ENCODE results near the gene PSMB9.
"Not testable (repeated sequence)": the region's sequence is repeated elsewhere in the genome, so short reads cannot be mapped to it uniquely, and the experiment has no call there.

The PSMB9 gene

GRCh38 chr6:32865724-32866443, 11.9 kb downstream of the PSMB9 start:
- DNase-seq = no peak

GRCh38 chr6:32867022-32867477, 13.1 kb downstream of the PSMB9 start:
- no peak for DNase-seq

DNA sequence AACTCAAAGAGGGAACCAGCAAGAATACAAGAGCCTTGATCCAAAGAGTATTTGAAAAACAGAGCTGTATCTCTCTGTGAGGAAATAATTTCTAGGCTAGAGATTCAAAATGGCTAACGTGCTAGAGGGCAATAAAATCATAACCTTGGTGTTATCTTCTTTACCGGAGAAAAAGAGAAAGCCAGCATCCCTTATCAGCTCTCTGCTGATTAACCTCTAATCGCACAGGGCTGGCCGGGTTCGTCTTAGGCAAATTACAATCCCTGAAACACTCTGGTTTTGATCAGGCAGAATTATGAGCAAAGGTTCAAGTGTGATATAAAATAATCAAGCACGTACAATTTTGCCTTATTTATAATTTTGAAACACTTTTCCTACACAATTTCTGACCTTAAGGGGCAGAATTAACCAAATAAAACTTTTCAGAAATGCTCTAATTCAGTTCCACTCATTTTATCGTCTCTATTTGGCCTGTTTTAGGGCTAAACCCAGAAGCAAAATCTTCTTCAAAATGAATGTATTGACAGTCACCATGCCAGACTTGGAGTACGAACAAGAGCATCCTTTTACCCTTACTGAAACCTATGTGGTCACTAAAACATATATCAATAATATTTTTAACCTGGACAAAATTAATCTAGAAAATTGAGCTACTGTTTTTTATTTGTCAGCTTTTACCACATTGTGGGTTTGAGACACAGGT, 13.7 kb downstream of the PSMB9 start:
- no peak for DNase-seq

DNA sequence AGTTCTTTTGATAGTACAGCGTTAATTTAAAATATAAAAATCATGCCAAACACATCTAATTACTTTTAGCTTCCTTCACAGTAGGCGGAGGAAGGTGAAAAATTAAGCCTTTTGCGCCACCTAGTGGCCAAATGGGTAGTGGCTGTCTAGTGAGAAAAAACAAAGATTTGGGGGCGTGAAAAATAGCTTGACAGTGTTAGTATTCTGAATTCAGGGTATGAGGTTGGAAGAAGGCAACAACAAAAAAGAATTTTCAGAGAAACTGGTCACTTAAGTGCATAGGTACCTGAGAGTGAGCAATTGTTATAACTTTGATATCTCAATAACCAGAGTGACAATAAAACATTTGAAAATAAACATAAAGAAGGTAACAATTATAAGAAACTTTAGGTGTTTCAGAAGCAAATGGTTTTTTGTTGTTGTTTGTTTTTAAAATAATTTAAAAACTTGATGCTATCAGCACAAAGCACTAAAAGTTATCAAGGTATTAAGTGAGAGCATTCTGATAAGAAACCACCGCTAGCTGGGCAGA, 14.3 kb downstream of the PSMB9 start:
- DNase-seq = peak; percentile 63

DNA sequence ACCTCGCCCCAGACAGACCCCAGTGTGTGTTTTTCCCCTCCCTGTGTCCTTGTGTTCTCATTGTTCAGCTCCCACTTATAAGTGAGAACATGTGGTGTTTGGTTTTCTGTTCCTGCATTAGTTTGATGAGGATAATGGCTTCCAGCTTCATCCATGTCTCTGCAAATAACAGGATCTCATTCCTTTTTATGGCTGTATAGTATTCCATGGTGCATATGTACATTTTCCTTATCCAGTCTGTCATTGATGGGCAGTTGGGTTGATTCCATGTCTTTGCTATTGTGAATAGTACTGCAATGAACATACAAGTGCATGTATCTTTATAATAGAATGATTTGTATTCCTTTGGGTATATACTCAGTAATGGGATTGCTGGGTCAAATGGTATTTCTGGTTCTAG, 20.0 kb downstream of the PSMB9 start:
- DNase-seq = not testable (repeated sequence)

- DNase-seq = no peak
Measured at GRCh38 chr6:32876603-32877002, 22.6 kb downstream of the PSMB9 start.

GRCh38 chr6:32879691-32880090, 25.7 kb downstream of the PSMB9 start:
- no peak for DNase-seq

GRCh38 chr6:32880962-32881361, 27.0 kb downstream of the PSMB9 start:
- DNase-seq = not testable (repeated sequence)

- DNase-seq = peak; percentile 47
Measured at GRCh38 chr6:32882879-32883250, 28.9 kb downstream of the PSMB9 start.

DNA sequence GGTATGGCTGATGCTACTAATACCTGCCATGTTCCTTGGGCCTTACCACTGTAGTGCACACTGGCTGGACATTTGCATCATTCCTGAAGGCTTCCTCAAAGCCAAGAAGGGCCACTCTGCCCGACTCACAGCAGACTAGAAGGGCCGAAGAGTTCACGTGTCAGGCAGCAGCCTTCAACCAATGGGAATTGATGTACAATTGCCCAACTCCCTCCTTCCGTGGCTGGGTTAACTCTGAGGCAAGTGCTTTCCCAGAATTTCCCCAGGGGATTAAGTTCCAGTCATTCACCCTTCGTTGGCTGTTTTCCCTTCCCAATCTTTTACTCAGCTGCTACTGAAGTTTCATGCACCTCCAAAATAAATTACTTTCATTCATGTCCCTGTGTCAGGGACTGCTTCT, 29.8 kb downstream of the PSMB9 start:
- peak; percentile 40 for DNase-seq

DNA sequence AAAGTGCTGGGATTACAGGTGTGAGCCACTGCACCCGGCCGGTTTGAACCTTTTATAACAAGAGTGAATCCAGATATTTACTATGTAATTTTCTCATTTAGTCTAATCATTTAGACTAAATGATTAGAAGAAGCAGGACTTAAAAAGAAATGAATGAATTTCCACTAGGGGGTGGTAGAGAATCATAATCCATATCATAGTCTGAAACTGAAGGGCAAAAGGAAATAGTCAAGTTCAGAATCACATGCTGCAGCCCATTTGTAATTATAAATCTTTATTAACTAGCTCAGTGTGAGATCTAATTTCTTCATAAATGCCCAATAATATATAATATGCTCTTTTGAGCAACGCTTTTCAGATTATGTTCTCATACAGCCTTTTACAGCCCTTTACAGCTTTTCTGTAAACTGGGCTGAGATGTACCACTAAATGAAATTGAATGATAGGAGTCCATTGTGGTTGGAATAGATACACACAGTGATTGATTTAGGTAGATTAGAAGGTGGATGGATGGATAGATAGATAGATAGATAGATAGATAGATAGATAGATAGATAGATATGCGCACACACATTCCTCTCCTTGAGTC, 31.8 kb downstream of the PSMB9 start:
- DNase-seq = peak; percentile 69

DNA sequence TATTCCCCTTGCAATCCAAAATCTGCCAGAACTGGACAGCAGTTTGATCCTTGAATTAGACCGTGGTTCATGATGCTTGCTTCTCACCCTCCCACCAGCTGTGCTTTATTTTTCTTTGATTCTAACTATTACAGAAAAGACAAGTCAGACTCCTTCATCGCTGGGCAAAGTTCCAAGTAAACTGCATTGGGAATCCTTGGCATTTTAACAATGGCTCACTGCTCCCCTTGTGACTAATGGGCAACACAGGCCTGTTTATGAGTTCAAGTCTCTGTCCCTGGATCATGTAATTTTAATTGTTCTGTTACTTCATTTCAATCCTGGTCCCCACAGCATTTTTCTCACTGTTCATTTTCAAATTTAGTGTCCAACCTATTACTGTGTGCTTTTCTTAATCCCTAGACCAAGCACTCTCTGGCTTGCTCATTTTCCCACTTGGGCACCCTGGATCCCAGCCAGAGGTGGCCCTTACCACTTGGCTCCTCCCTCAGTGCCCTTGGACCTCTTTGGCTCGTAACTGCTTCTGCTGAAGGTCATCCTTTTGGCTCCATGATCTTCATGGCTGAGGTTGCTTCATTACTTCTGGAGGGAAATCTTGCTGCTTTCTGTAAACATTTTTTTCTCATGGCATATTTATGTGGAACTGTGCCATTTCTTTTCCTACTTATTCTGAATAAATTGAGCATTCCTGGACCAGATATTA, 32.8 kb downstream of the PSMB9 start:
- DNase-seq = peak; percentile 85

DNA sequence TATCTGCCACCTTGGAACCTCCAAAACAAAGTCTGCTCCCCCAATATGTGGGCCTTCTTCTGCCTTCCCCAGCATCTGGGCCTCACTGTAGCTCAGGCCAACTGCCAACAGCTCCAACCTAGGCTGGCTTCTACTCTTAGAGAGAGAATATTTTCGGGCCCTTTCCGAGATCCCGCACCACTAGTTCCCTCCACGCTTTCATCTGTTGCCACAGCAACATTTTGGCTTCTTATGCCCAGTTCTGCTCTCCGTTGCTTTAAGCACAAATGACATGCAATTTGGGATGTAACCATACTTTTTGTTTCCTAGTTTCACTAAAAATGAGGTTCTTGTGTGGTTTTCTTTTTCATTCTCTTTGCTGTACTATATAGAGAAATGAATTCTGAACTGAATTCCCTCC, 33.6 kb downstream of the PSMB9 start:
- DNase-seq = no peak

DNA sequence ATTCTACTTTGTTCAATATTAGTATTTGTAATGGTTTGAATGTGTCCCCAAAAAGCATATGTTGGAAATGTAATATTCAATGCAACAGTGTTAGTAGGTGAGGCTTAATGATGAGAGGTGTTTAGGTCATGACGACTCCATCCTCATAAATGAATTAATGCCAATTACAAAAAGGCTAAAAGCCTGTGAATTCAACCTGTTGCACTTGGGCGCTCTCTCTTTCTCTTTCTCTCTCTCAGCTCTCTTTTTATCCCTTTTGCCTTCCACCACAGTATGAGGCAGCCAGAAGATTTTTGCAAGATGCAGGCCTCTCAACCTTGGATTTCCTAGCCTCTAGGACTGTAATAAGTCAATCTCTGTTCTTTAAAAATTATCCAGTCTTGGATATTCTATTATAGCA, 34.6 kb downstream of the PSMB9 start:
- DNase-seq = no peak

DNA sequence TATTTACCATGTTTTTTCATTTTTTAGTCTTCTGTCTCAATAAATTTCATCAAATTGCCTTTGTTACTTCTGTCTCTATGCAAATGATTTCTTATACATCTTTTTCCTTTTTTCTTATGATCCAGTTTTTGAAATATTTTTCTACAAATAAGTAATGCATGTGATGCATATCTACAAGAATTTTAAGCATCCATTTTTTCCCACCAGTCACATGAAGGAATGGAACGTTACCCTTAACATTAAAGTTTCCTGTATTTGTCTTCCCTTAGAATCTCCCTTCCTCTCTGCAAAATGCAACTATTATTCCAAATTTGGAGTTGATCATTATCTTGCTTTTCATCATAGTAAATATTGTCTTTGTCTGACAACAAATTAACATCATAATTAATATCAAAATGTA, 35.5 kb downstream of the PSMB9 start:
- DNase-seq = peak; percentile 31

DNA sequence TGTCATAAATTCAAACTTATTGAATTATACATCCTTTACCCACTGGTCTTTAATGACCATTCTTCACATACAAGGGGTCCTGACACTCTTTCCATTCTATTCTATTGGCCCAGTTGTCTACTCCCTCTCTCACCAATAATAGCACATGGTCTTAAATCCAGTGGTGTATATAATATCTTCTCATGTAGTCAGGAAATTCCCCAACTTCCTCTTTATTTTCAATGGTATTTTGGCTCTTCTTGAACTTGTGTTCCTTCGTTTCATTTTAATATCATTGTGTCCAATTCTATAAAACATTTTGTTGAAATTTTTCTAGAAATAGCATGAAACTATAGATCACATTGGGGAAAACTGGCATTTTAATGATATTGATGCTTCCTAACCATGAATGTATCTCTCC, 36.8 kb downstream of the PSMB9 start:
- DNase-seq = no peak

DNA sequence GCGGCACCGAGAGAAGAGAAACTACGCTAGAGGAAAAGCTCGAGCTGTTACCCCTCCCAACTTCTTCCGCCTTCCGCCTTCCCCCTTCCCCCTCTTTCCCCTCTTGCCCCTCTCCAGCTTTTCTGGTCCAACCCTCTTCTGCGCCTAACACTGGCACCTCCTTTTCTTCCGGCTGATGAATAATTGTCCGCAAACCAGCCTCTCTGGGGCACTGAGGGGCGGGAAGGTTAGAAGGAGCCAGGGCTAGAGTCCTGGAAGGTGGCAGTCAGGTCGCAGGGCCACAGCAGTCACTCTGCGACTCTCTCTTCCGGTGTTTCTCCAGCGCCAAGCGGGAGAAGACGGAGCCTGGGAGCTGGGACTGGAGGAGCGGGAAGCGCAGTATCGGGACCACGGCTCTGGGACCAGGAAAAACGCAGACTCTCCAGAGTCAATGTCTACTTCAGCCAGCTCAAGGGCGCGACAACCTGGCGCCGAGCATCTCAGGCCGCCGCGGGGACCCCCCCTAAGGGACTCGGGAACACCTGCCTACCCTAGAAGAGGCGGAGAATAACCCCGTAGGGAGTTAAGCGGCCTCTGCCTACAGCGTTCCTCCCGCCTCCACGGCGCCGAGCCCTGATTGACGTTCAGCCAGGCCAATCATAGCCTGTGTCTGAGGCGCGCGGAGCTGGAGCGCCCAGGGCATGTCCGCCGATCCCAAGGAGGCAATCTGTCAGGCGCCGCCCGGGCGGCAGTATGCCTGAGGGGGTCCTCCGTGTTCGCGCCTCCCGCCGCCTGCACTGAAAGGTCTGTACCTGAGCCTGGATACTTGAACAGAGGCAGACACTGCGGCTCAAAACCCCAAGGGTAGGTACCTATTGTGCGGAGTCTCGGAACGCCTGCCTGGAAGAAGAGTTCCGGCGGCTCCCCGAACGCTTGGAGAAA, 40.4 kb downstream of the PSMB9 start:
- peak; percentile 90 for DNase-seq

DNA sequence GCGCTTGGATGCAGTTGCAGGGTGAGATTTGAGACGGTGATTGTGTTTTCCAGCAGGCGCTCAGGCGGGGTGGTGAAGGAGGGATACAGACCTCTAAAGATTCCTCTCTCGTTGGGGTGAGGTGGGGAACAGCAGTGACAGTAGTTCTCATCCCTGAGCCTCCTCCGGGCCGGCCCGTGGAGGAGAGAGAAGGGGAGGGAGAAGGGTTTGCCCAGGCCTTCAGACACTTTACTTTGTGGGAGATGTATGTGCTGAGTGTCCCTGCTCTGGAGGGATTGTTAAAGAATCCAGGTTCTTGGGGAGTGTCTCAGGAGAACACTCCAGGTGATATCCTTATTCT, 41.0 kb downstream of the PSMB9 start:
- DNase-seq = no peak

DNA sequence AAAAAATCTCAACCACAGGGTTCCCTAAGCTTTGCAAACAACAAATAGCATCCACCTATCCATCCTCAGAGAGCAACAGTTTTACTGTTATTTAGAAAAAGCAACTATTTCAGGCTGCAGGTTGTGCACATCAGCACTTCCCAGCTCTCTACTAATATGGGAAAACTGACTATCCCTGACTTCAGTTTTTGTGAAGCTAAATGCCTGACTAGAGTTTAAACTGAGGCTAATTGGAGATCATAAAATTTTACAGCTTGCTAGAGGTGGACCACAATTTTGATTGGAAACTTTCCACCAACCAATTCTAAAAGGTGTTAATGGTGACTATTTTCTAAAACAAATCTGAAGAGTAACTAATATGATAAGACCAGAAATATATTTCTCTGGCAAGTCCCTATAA, 50.0 kb downstream of the PSMB9 start:
- DNase-seq = no peak

- peak; percentile 10 for DNase-seq
Measured at GRCh38 chr6:32905078-32905477, 51.1 kb downstream of the PSMB9 start.

GRCh38 chr6:32906539-32906938, 52.5 kb downstream of the PSMB9 start:
- DNase-seq = peak; percentile 78

- no peak for DNase-seq
Measured at GRCh38 chr6:32908897-32909296, 54.9 kb downstream of the PSMB9 start.

Measured in fibroblast of skin of abdomen (primary cell).